A549 treated with CORT108297 at 1 μM for 4 hours (cell line): ENCODE results near the gene ADAM10. TPM values are rescaled to one million over a fixed set of nuclear protein-coding genes. Genes with fewer than 3 reads are reported as not detected.

Experiments used
- total RNA-seq: library from RNA; stranded (reverse); fragments of 200-300 nt; extraction: Qiagen RNA extraction; gene quantifications from 5 replicates; pipeline ENCODE4 v1.2.3, GENCODE V29; 2022

Gene ADAM10, protein sequence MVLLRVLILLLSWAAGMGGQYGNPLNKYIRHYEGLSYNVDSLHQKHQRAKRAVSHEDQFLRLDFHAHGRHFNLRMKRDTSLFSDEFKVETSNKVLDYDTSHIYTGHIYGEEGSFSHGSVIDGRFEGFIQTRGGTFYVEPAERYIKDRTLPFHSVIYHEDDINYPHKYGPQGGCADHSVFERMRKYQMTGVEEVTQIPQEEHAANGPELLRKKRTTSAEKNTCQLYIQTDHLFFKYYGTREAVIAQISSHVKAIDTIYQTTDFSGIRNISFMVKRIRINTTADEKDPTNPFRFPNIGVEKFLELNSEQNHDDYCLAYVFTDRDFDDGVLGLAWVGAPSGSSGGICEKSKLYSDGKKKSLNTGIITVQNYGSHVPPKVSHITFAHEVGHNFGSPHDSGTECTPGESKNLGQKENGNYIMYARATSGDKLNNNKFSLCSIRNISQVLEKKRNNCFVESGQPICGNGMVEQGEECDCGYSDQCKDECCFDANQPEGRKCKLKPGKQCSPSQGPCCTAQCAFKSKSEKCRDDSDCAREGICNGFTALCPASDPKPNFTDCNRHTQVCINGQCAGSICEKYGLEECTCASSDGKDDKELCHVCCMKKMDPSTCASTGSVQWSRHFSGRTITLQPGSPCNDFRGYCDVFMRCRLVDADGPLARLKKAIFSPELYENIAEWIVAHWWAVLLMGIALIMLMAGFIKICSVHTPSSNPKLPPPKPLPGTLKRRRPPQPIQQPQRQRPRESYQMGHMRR
- total RNA-seq = 88.4 to 144 TPM (median 124 TPM) in 5 replicates

DNA sequence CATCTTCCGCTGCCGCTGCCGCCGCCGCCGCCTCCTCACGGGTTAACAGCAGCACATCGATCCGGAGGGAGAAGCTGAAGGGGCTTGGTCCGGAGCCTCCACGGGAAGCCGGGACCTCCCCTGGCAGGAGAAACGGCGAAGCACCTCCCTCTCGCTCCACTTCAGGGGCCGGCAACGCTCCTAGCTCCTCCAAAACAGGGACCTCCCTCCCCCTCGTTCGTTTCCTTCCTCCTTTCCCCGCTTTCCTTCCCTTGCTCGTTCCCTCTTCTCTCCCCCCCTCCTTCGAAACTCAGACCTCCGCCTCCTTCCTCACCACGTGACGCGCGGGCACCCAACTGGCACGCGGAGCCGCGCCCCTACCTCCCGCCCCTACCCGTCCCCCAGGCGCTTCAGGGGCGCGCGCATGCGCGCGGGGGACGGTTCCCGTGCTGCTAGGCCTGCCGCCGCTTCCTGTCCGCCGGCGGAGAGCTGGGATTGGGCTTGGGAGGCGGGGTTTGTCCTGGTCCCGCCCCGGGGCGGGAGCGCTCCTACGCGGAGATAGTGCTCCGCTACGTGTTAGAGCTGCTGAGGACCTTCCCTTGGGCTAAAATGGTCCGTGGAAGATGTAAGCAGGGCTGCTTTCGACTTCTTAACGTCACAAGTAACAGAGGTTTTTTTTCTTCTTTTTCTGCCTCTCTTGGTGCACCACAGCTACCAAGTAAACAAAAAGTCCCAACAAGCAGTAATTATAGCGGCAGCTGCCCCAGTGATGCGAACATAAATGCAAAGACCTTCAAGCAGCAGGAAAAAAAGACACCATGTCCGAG lies at the start of gene ADAM10:
TSS of gene ADAM10 (minus strand) at position 176 of the 806 bp plus-strand sequence. CDS start at position 3, 173 bp downstream.

DNA sequence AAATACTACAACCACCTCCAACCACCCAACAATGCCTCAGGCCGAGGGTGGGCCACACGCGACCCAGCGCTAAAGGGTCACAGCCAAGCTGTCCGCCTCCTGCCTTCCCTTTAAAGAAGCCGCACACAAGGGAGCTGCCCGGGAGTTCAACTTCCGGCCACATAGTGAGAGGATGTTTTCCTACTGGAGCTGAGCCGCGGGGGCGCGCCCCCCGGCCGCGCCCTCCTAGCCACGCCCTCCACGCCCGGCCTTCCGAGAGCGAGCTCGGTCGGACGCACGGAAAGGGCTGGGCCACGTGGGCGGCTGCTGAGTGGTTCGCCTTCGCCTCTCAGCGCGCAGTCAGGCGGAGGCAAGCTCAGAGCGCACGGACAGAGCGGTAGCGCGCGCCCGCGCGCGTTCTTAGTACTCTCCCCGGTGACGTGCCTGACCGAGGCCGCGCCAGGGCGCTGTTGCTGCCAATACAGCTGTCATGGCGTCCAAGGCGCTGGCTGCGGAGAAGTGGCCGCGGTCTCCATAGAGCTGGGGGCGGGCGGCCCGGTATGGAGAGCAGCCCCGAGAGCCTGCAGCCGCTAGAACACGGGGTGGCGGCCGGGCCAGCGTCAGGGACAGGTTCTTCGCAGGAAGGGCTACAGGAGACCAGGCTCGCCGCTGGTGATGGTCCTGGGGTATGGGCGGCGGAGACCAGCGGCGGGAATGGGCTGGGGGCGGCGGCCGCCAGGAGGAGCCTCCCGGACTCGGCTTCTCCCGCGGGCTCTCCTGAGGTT lies 21.5 kb upstream of the ADAM10 start, which contains the start of gene MINDY2:
TSS of gene MINDY2 (plus strand) at position 446 of the 764 bp plus-strand sequence. CDS start at position 540, 94 bp downstream.

Other genes with a start within 250 kb of the ADAM10 start
- gene MINDY2, start 21.6 kb upstream of the ADAM10 start, total RNA-seq = 3.3 to 7.1 TPM (median 4.8 TPM) in 5 replicates
- 70.5 to 86.6 TPM (median 75.2 TPM) in 5 replicates for gene SLTM, start 184.0 kb upstream of the ADAM10 start, total RNA-seq
- 20.6 to 27.0 TPM (median 22.5 TPM) in 5 replicates for gene RNF111, start 238.0 kb upstream of the ADAM10 start, total RNA-seq